ENCODE measurements around the gene WDR86.

WDR86 gene

DNA sequence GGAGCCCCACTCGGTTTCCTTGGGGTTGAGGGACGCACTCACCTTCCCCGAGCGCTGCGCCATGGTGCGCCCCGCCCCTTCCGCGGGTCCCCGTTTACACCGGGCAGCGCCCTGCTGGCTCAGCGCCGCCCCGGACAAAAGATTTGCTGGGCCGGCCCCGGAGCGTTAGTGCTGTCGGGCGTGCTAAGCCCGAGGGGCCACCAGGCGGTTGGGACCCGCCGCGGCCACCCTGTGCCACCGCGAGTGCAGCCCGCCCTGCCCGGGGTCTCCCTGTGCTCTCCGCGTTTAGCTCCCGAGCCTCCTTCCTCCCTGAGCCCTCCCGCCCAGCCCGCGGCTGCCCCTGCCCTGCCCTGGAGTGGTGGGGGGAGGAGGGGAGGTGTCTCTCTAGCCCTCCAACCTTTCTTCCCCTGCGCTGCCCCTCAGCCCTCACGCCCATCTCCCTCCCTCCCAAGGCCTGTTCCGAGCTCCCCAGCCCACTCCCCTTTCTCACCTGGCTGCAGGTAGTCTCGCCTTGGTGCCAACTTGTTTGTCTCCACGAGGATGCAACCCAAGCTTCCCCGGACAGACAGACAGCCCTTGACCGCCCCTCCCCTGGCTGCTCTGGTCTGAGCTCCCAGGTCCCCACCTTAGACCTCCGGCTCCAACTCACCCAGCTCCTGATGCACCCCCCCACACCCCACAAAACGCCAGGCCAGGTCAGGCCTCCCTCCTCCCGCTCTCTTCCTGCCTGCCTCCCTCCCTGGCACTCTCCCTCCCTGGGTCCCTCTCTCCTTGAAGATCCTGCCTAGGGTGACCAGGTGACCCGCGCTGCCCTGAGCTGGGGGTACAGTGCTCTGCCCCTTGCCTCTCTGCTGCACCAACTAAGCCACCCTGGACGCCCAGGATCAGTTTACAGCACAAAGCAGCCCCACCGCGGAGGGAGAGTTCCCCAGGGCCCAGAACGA lies 30.3 kb upstream of the WDR86 start, which contains the start of gene CRYGN:
Gene CRYGN, minus strand, starts transcription at position 287 of the 944 bp plus-strand sequence. Its CDS starts 224 bp downstream, at position 63.
- DNase-seq = peak; percentile 23

DNA sequence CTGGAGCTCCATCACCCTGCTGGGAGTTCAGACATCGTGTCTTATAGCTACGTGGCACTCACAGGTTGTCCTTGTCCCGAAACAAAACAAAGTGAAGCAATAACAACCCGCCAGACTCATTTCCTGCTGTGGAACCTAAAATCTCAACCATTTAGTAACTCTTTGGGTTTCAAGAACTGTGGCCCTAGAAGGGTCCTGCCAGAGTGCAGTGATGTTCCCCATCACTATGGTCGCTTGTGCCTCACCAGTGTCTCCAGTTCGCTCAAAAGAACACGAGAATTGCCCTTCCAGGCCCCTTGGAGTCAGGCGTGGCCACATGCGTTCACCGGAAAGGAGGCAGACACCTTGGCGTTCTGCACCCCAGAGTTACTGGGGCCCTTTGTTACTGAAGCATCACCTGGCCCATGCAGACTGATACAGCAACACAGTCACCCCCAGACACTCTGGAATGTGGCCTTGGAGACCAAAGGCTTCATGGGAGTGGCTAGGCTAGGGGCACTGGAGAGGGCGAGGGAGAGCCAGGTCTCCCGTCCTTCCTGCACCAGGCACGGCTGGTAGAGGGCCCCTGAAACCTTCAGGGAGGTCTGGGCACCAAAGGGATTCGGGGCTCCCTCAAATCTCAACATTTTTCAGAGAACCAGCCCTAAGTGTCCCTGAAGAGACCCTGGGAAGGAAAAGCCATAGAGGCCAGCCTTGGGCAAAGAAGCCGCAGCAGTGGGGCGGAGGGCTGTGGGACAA lies 29.2 kb upstream of the WDR86 start:
- no peak for DNase-seq

DNA sequence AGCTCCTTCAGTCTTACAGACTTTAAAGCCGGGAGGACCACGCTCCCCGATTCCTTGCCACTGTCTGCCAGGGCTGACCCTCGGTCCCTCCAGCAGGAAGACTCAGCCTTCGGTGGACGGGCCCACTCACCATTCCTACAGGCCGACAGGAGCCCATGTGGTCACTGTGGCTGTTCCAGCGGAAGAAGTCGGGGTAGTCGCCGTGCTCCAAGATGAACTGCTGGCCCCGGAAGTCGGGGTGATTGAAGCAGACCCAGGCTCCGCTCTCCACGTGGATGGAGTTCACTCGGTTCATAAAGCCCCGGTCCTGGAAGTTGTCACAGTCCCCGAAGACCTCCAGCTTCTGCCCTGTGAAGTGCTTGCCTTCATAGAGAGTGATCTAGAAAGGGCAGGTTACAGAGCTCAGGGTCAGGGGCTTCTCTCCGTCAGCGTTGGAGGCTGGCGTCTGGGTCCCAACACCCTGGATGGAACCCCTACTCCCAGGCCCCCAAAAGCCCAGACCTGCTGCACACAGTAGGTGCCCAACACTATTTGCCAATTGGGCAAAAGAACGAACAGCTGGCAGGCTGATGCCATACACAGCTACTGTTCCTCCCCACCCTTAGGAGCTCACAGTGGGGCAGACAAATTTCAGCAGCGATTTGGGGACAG lies 28.2 kb upstream of the WDR86 start:
- DNase-seq = no peak

DNA sequence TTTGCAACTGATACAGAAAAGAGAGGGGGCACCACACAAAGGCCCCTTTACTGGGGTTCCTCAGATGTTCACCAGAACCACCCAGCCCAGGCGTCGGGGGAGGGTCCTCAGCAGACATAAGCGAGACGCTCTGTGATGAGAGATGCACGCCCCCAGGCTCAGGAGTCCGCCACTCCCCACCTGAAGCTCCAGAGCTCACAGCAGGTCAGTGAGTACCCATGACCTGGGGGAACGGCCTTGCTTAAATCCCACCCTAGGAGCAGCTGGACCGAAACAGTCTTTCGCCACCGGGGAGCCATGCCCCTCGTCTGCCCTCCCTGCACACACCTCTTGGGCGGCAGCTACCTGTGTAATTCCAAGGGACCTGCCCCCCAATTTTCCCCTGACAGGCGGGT lies 27.3 kb upstream of the WDR86 start:
- DNase-seq = no peak

DNA sequence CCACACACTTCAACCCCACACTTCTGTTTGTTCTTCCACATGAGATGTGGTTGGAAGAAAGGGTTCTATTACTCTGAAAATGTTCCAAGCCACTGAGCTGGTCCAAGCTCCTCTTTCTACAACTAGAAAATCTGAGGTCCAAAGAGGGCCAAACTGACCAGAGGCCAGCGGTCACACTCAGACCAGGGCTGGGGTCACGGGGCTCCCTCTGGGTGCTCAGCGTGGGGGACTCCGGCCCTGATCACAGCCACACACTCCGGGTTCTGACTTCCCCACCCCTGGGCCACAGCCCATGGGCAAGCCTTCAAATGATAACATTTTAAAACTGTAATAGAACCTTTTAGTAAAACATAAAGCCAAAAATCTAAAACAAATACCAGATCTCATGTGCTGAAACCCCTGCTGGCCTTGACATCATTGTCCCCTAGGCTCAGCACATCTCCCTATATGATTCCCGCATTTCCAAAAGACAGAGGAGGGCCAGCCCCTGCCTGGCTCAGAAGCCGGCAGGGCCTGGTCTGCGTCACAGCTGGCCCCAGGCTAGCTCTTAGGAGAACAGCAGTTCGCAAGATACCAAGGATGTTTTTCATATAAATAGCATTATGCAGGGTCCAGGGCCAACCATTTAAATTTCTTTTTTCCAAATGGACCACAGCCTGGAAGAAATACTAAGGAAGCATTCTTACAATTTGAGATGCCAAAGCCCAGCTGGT lies 26.8 kb upstream of the WDR86 start:
- DNase-seq = no peak

DNA sequence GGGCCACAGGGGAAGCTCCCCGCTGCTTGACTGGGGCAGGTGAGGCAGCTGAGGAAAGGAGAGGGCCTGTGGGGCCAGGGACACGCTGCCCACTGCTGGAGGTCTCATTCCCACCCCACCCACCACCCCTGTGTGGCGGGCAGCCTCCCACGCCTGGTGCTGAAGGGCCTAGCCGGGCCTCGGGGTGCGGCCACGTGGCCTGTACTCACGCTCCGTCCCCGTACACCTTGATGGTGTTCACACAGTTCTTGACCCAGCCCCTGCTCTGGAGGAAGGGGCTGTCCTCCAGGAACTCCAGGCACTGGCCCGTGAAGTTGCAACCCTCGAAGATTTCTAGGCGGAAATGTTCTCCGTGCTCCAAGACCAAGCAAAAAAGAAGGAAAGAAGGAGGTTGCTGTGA lies 26.1 kb upstream of the WDR86 start:
- DNase-seq = no peak

DNA sequence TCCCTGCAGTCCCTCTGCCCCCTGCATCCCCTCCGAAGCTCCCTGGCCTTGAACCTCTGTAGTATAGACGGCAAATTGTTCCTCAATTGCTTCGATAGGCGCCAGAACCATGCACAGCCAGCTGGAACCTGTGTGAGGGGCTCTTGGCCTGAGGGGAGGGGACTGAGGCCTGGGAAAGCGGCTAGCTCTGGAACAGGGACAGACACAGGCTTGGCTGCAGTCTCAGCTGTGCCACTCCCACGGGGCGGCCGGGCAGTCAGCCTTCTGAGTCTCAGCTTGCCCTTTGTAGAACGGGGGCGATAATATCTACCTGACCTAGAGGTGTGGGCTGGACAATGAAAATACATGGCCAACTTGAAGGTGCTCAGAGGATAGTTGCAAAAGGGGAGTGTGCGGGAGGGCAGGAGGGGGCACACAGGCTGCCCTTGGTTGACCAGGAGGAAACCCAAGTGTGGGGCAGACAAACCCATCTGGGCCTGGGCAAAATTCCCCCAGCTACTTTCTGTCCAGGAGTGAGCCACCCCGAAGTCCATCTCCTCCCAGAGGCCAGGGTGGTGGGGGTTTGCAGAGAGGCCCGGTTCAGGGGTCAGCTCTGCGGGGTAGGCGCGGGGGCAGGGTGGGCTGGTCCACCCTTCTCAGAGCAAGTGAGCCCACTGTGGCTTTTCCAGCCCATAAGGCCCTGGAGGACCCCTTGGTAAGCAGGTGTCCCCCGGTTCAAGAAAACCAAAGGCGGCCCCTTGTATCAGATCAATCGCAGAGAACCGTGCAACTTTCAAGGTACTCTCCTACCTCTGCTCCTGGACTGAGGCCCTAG lies 25.5 kb upstream of the WDR86 start:
- no peak for DNase-seq

DNA sequence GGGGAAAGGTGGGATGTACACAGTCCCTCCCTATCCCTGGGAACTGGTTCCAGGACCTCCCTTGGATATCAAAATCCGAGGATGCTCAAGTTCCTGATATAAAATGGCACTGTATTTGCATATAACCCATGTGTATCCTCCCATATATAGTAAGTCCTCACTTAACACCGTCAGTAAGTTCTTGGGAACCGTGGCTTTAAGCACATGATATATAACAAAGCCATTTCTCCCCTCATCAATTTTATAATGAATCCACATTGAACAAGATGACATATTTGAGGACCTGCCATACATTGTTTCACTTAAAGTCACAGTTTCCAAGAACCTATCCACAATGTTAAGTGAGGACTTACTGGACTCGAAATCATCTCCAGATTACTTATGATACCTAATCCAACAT lies 24.7 kb upstream of the WDR86 start:
- no peak for DNase-seq

DNA sequence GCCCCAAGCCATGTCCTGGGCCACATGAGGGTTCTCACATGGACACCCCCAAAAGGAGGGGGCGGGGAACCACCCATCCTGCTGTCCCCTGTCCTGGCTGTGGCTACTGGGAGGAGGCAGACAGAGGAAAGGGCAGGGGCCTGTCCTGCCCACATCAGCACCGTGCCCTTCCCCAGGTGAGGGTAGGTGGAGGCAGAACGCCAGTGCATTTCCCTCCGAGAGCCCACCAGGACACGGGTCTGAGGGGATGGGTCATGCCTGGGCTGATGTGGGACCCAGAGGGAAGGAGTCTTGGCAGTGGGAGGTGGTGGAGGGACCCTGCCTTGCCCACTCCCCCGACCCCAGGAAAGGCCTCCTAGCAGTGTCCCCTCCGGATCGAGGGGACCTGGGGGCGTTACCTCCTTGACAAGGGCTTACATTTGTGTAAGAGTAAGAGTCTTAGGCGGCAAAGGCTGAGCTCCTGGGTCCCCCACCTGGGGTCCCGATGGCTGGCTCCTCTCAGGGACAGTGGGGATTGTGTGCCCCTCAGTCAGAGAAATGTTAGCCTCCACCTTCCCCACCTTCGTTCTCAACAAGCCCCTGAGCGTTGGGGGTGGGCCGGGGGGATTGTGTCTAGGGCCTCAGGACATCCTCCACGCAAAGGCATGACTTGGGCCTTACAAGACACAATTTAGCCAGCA lies 24.0 kb upstream of the WDR86 start:
- DNase-seq = no peak

DNA sequence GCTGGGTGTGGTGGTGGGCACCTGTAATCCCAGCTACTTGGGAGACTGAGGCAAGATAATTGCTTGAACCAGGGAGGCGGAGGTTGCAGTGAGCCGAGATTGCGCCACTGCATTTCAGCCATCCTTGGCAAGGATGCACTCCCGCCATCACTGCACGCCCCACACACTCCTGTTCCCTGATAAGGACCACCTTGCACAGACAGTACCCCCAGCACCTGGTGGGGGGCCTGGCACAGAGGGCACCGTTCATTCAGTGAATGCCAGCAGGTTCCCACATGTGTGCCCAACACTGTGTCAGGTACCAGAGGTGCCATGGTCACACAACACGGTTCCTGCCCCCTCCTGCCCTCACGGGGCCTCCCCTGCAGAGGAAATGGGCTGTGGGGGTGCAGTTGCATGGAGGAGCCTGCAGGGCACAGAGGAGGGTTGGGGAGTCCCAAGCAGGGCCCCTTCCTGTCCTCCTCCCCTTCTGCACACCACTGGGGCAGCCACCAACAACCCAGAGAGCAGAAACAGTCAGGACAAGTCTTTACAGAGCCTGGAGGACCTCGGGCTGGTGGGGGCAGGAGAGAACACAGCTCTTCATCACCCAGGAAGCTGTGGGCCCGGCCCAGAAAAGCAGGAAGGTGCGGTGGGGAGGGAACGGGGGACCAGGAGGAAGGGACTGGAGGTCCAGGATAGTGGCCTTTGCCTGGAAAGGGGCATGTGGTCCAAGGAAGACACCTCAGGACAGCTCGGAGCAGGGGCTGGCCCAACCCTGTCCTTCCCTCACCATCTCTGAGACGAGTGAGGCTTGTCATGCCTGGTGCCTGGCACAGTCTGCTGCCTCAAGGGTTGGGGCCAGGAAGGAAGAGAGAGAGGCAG lies 23.1 kb upstream of the WDR86 start:
- DNase-seq = peak; percentile 68

DNA sequence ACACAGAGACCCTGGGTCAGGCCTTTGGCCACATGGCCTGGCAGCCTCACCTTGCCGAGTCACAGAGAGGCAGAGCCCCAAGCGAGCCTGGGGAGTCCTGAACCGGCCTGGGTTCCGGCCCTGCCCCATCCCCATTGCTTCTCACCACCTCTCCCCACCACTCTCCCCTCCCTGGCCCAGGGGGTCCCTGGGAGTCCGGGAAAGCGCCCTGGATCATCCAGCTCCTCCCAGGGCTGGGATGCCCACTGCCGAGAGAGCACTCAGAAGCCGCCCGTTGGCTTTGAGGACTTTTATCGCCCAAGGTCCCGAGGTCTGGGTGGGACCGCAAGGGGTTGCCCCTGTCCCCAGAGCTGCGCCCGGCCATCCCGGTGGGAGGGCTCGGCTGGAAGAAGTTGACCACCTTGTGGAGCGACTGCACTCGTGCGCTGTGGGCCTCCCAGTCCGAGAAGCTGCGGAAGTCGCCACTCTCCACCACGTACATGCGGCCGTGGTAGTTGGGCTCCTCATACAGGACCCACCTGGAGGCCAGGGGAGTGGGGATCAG lies 22.0 kb upstream of the WDR86 start:
- no peak for DNase-seq

DNA sequence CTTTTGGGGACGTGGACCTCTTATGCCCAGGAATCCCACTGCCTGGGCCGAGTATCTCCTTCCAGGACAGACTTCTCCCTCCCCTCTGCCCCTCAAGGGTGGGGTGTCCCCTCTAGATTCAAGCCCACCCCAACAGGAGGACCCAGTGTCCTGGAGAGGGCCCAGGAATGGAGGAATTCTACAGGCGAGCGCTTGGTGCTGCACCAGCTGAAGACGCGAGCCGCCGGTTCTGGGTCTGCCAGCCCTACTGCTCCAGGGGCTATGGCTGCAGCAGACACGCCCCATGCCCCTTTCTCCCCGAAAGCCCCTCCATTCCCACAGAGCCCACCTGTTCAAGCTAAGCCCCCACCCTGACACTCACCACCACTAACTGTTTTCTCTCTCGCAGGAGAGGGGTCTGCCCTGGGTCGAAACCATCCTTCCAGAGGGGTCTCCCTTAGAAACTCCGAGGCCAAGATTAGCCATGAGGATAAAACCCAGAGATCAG lies 21.5 kb upstream of the WDR86 start:
- no peak for DNase-seq

DNA sequence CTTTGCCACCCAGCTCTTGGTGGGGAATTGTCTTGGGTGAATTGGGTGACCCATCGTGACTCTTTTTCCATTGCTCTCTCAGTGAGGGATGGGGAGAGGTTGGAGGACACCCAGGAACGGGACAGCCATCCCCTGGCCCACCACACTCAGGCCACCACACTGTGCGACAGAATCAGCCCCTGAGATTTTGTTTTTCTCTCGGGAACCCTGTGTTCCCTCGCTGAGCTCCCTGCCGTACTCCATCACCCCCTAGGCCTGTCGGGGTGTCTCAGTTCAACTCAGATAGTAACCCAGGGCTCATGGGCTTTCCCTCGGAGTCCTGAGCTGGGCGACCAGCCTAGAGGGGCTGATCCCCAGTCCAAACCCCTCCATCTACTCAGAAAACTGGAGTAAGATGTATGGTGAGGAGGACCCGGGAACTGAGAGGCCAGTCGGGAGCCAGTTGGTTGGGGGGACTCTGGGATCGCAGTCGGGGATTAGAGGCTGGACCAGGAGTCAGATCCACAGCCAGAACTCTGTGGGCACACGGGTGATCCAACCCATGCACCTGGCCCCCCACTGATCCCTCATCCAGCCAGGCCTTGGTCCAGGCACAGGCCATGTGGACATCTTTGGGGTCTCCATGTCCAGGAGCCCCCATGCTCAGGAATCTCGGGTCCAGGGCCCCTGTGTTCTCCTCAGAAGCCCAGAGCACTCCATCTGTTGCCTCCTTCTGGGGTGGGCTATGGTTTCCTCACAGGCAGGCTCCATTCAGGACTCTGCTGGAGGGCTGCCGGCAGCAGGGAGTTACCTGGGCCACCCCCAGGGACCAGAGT lies 20.8 kb upstream of the WDR86 start:
- DNase-seq = no peak

DNA sequence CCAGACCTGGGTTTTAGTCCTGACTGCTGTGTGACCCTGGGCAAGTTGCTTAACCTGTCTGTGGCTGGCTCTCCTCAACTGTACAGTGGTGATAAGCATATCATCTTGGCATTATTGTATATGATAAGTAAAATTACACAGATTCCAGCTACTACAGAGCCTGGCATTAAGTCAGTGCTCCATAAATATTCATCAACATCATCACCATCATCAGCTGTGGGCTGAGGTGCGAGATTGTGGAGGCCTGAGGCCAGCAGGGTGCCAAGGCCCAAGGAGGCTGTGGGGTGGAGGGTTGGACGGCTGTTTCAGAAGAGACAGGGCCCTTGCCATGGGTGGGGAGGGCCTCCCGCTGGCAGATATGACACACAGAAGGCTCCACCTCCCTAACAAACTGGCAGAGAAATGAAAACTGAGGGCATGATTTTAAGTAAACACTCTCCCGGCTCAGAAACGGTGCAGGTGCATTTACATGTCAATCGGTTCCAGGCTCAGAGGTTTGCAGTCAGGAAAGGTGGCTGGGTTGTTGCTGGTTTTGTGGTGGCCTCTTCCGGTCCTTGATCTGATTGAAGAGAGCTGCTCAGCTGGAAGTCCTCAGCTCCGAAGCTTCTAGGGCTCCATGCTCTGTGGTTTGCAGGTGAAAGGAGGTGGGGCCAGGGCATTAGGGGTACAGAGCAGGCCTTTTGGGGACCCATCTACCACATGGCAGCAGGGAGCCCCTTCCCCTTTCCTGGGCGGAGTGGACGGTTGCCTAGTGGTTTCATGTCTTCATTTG lies 19.9 kb upstream of the WDR86 start:
- DNase-seq = peak; percentile 44

DNA sequence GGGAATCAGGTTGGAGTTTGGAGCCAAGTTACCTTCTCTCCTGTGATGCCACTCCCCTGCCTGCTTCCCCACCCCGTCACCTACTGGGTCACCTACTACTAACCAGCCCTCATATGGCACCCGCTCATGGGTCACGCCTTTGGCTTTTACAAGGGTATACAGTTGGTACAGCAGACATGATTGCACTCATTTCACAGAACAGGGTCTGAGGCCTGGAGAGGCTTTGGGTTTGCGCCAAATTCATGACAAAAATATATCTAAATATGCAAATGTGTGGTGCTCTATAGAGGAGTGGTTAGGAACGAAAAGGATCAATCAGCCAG lies 19.4 kb upstream of the WDR86 start:
- no peak for DNase-seq

DNA sequence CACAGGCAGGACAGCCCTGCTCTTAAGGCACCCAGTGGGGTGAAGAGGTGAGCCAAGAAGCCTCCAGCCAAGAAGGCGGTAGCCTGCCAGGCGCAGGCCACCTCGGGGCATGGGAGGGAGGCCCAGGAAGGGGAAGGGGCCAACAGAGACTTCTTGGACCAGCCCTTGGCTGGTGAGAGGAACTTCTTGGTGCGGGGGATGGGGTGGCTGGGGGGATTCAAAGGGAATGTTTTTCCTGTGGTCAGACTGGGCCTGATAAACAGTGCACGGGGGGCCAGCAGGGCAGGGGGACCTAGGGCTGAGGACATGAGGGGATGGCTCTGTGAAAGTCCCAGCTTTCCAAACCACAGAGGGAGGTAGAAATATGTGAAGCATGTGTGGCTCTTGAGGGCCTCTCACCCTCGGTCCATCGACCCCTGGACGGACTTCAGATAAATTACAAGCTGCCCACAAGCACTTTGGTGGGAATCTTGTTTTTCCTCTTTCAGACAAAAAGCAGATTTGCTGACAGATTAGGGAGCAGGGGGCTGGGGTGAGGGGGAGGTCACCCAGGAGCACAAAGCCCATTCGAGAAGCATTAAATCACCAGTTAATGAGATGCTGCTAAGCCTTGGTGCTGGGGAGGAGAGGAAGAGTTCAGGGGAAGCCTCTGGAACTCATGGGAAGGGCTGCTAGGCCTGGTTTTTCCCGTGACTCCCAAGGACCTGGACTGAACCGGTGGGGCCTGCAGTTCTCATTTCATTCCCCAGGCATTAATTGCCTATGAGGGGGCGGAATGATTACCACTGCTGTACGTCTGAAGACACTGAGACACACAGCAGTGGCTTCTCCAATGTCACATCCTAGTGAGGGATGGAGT lies 18.8 kb upstream of the WDR86 start:
- no peak for DNase-seq

DNA sequence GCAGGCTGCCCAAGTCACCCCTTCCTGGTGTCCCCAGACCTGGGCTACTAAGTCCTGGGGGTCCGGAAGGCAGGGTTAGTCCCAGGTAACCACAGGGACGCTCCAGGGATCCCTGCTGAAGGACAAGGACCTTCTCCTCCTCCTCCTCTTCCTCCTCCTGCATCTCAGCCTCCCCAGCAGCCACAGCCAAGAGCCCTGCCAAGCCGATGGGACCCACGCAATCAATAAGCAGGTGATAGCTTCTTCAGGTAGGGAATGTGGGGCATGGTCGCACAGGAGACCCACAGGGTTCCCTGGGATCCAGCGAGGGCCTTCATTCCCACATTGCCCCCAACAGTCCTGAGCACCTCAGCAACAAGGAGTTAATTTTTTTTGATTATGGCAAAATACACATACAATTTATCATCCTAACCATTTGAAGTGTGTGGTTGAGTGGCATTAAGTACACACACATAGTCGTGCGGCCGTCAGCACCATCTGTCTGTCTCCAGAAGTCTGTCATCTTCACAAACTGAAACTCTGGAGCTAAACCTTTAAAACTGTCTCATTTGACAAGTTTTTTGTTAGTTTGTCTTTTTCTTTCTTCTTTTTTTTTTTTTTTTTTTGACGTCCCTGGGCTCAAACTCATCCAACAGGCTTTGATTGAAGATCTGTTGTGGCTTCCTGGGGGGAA lies 18.0 kb upstream of the WDR86 start:
- no peak for DNase-seq

Data from activated naive CD4-positive, alpha-beta T cell treated with Interleukin-2 at 50 U/mL for 16 hours (primary cell).